HG02610 (cell line): Measurements from ENCODE around the gene JMJD8.
A peak's percentile ranks its signal among the peaks of the same experiment; 100 is the strongest.
"Not testable (repeated sequence)": the region's sequence is repeated elsewhere in the genome, so short reads cannot be mapped to it uniquely, and the experiment has no call there.

Source experiments
- ATAC-seq: cut with Tn5 transposase; IDR thresholded peaks from one replicate; pipeline ENCODE4 v1.9.1; 2021; ENCODE audit warnings: mild to moderate bottlenecking, moderate library complexity; ENCODE audit not compliant: unreplicated experiment

The JMJD8 gene

GRCh38 chr16:693766-694165 is 9.6 kb upstream of the JMJD8 start:
- ATAC-seq: no peak

- ATAC-seq: no peak
These were observed 9.2 kb upstream of the JMJD8 start for GRCh38 chr16:693364-693763.

- ATAC-seq: no peak
These were observed 8.4 kb upstream of the JMJD8 start for GRCh38 chr16:692356-693108.

- ATAC-seq: not testable (repeated sequence)
These were observed 7.1 kb upstream of the JMJD8 start for GRCh38 chr16:691242-691641.

- ATAC-seq: no peak
These were observed 5.2 kb upstream of the JMJD8 start for GRCh38 chr16:689175-689897.

GRCh38 chr16:687499-687898 is 3.4 kb upstream of the JMJD8 start:
- no peak for ATAC-seq

GRCh38 chr16:686459-687260 is 2.5 kb upstream of the JMJD8 start:
- ATAC-seq: no peak

- ATAC-seq: no peak
These were observed 1.8 kb upstream of the JMJD8 start for GRCh38 chr16:685967-686366.

- no peak for ATAC-seq
These were observed 995 bp upstream of the JMJD8 start for GRCh38 chr16:684961-685696.

GRCh38 chr16:683396-684070 is 601 bp downstream of the JMJD8 start:
- ATAC-seq: no peak

GRCh38 chr16:682493-683395 is 1.4 kb downstream of the JMJD8 start:
- ATAC-seq: no peak

GRCh38 chr16:681746-682427 is 2.2 kb downstream of the JMJD8 start:
- ATAC-seq: no peak

- ATAC-seq: no peak
These were observed 3.0 kb downstream of the JMJD8 start for GRCh38 chr16:680967-681745.

- no peak for ATAC-seq
These were observed 3.5 kb downstream of the JMJD8 start for GRCh38 chr16:680625-680945.

- ATAC-seq: peak; percentile 34
These were observed 4.1 kb downstream of the JMJD8 start, which contains the start of gene STUB1 for GRCh38 chr16:679814-680624. Gene STUB1, plus strand, starts transcription at chr16:680410. Its CDS starts 116 bp downstream, at chr16:680526.

GRCh38 chr16:678858-679813 is 5.0 kb downstream of the JMJD8 start:
- no peak for ATAC-seq
